GM19395 (cell line): ENCODE data around the gene PHF12.
A peak's percentile ranks its signal among the peaks of the same experiment; 100 is the strongest.

Experiments
- ATAC-seq: cut with Tn5 transposase; IDR thresholded peaks from one replicate; pipeline ENCODE4 v1.9.1; 2021; ENCODE audit warnings: mild to moderate bottlenecking, moderate library complexity; ENCODE audit not compliant: unreplicated experiment

PHF12 gene

GRCh38 chr17:28951428-28951990 lies at the start of gene PHF12:
Gene PHF12 (minus strand): TSS chr17:28951518. CDS start chr17:28950960, 558 bp downstream.
- ATAC-seq: peak; percentile 54

DNA sequence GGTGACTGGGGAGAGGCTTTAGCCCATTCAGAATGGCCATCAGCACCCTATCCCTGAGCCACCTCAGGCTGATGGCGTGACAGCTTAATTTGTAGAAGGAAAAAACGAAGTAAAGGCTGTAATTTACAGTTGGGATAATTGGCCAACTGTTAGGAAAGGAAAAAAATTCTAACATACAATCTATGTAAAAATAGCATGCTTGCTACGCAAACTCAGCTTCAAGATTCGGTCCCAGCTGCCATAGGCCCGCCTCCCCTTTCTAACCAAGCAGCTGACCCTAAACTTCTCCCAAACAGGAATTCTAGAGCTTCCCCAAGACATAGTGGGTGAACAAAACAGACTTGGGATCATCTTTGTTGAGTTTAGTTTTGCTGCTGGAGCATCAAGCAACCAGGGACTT lies 49.7 kb upstream of the PHF12 start:
- ATAC-seq: no peak

DNA sequence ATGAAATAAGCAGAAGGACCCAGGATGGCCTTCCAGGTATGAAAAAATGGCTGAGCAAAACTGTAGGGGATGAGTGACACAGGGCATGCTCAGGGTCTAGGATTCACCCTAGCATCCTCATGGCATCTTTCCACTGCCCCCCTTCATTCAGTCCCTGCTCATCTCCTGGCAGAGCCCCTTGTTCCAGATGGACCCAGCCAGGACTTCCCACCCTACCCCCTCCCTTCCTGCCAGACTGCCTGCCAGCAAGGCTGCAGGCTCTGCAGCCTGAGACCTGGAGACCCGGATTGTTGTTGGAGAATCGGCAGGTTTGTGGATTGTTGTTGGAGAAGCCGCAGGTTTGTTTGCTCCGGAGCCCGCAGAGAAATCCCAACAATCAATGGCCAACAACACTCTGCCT lies 47.9 kb upstream of the PHF12 start:
- no peak for ATAC-seq

DNA sequence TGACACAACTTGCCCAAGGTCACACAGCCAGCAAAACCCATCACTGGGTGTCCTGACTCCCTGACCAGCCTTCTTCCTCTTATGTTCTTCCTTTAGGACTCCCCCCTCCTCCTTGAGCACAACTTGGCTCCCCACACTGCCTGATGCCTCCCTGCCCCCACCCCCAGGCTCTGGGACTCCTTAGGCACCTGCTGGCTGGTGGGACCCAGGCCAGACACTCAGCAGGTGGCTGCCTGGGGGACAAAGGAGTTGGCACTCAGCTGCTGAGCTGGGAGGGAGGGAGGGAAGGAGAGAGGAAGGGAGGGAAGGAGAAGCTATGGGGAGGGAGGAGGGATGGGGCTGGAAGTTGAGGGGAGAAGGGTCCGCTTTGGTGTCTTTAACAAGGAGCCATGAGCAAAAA lies 46.5 kb upstream of the PHF12 start:
- ATAC-seq: no peak

GRCh38 chr17:28996554-28997096 lies 45.3 kb upstream of the PHF12 start:
- ATAC-seq: no peak

GRCh38 chr17:28993645-28994426 lies 42.5 kb upstream of the PHF12 start:
- no peak for ATAC-seq

GRCh38 chr17:28992625-28993600 lies 41.6 kb upstream of the PHF12 start:
- no peak for ATAC-seq

DNA sequence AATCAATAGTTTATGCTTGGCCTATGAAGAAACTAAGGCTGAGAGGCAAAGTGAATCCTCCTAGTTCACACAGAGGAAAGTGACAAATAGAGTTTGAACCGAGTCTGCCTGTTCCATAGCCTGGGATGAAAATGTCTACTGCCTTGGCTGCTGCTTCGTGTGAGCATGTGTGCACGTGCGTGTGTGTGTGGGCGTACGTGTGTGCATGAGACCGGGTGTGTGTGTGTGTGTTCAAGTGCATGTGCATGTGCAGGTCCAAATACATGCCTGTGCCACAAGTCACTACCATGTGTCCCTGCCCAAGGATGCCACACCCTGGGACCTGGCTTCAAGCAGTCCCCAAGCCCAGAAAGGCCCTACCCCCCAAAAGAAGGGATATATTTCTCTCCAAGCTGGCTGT lies 40.9 kb upstream of the PHF12 start:
- no peak for ATAC-seq

DNA sequence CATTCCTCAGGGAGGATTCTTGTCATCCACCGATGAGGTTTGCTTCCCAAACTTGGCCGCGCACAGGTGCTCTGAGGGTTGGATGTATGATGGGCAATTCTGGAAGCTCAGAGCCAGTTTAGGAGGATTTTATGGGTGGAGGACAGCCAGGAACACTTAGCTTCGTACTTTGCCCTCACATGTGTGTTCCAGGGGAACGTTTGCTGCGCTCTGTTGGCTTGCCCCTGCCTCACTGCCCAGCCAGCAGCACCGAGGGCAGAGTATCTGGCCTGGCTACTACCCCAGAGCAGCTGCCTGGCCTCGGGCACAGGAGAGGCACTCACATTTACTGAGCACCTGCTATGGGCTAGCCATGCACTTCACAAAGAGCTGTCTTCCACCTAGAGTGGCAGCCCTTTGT lies 40.5 kb upstream of the PHF12 start:
- no peak for ATAC-seq

DNA sequence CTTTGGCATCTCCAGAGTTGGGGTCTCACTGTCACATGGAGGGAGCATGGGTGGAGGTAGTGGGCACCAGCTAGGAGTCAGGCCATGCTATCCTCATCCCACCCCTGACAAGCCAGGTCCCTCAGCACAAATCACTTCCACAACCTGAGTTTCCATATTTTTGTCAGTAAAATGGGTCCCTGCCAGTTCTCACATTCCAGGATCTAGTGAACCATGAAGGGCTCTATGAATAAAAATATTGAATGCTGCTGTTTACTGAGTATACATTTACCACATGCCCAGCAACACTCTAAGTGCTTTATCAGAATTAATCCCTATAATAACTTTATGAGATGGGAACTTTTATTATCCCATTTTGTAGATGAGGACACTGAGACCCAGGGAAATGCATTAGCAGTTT lies 37.7 kb upstream of the PHF12 start:
- no peak for ATAC-seq

GRCh38 chr17:28988475-28988874 lies 37.2 kb upstream of the PHF12 start:
- ATAC-seq: no peak

GRCh38 chr17:28986714-28987655 lies 35.7 kb upstream of the PHF12 start:
- ATAC-seq: no peak

DNA sequence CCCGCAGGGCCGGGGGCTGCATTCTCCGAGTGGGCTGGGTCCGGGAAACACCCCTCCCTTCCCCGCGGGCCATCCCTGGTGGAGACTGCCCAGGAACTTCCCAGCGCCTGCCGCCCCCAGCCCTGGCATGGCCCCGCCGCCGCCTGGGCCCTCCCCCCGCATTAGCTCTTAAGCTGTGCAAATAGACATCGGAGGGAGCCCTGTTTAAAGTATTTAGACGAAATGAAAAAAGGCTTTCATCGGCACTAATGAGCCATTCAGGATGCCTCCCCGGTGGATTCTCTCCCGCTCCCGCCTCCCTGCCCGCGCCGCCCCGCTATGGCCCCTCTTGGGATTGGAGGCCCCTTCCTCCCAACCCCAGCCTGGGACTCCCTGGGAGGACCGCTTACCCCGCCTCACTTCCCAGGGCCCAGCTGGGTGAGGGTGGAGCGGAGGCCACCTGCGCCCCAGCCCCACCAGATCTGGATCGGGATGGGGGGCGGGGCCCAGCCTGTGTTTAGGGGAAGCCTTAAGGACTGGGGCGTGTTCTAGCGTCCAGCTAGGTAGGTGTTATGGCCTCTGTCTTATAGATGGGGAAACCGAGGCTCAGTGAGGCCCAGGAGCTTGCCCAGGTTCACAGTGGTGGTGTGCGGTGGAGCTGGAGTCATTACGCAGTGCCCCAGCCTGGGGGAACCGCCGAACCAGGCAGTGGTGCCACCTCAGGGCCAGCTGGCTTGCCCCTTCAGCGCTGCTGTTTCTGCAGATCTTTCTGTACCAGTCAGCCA lies 34.8 kb upstream of the PHF12 start:
- ATAC-seq: no peak

DNA sequence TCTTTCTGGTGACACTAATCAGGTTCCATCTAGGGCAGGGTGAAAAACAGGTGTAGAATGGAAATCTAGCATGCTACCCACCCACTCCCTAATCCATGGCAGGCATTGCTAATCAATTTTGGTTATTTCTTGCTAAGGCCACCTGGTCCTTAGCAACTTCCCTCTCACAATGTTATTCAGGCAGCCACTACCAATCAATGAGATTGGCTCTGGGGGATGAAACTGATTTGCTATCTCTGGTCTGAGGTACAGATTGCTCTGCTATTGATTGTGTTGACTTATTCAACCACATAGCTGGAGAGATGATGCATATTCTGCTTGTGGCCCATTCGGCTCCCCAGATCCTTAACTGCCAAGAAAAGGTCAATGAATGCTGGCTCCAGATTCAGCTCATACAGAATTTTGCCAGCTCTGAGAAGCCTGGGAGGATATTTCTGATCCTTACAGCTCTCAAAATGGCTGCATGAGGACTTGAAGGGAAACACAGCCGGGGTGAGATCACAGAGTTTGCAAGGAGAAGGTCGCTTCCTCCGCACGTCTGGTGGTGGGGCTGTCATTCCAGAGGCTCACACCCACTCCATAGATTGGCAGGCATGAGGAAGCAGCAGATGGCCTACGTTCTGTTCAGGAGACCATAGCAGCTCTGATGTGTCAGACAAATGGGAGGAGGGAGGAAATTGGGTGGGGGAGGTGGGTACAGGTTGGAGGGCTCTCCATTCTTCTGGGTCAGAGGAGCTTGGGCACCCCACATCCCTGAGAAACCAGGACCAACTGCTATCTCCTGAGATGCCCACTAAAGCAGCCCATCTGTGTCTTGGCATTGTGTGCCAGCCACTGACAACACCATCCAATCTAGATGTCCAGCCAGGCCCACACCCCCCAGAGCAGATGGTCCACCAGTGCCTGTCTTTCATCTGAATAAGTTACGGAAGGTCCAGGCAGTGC lies 32.2 kb upstream of the PHF12 start:
- ATAC-seq: no peak

- peak; percentile 62 for ATAC-seq
Observed at GRCh38 chr17:28982131-28982793, 30.9 kb upstream of the PHF12 start.

DNA sequence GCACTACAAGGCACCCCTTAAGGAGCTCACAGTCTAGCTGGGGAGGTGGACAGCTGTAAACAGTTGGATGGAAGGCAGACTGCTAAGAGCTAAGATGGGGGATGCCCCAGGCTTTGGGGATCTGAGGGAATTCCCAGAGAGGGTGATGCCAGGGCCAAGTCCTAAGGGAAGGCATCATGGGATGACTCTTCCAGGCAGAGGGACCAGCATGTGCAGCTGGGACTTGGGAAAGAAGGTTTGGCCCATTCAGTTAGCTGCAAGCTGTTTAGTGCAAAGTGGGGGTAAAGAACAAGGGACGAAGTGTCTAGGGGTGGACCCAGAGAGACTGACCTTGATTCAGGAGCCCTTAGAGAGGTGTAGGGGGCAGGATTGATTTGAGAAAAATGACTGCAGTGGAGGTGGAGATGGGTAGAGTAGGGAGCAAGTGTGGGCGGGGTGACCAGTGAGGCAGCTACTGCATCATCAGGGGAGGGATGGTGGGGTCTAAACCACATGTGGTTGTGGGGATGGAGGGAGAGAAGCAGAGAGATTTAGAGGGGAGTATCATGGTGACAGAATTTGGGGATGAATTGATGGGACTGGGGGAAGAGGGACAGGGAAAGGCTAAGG lies 27.1 kb upstream of the PHF12 start:
- ATAC-seq: no peak

DNA sequence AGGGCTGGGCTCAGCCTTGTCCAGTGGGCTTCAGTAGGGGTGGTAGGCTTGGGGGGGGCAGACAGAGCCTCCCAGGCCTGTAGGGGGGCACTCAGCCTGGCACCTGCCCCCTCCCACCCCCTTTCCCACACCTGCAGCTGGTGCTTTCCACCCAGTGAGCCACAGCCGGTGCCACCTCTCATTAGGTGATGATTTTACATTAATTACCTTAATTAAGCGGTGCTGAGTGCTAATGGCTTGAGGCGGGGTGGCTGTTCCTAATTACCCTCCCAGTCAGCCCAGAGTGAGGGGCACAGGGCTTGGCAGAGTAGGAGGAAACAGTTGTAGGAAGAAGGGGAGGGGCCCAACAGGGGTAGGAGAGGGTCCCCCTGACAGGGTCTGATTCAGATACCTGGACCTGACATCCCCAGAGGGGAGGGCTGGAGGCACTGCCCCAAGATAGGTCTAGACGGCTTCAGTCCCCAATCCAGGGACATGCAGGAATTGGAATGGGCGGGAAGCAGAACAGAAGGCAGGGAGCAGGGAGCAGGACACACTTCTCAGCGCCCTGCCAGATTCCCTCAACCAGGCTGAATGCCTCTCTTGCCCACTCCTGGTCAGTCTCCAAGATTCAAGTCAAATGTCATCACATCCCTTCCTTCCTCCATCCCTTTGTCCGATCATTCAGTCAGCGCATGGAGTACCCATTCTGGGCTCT lies 26.5 kb upstream of the PHF12 start:
- no peak for ATAC-seq
